HG02885 (cell line): ENCODE results near the gene SYT9.
"Not testable (repeated sequence)": the region's sequence is repeated elsewhere in the genome, so short reads cannot be mapped to it uniquely, and the experiment has no call there.

Experiments used
- ATAC-seq: cut with Tn5 transposase; IDR thresholded peaks from one replicate; pipeline ENCODE4 v1.9.1; 2021; ENCODE audit warnings: mild to moderate bottlenecking; ENCODE audit not compliant: unreplicated experiment, poor library complexity

SYT9 gene

GRCh38 chr11:7494086-7494745 lies 242.5 kb downstream of the SYT9 start:
- ATAC-seq = no peak

- ATAC-seq = peak; percentile 85
Measured at GRCh38 chr11:7495882-7496551, 244.3 kb downstream of the SYT9 start.

GRCh38 chr11:7498193-7498592 lies 246.5 kb downstream of the SYT9 start:
- no peak for ATAC-seq

GRCh38 chr11:7499081-7499480 lies 247.4 kb downstream of the SYT9 start:
- ATAC-seq = no peak

- no peak for ATAC-seq
Measured at GRCh38 chr11:7500251-7500650, 248.5 kb downstream of the SYT9 start.

GRCh38 chr11:7501251-7501650 lies 249.5 kb downstream of the SYT9 start:
- ATAC-seq = no peak

- ATAC-seq = peak; percentile 67
Measured at GRCh38 chr11:7501894-7502293, 250.2 kb downstream of the SYT9 start.

GRCh38 chr11:7506243-7506642 lies 254.5 kb downstream of the SYT9 start:
- no peak for ATAC-seq

GRCh38 chr11:7508087-7508486 lies 256.4 kb downstream of the SYT9 start:
- no peak for ATAC-seq

- ATAC-seq = no peak
Measured at GRCh38 chr11:7509966-7510365, 258.3 kb downstream of the SYT9 start.

GRCh38 chr11:7511401-7511800 lies 259.7 kb downstream of the SYT9 start:
- ATAC-seq = no peak

GRCh38 chr11:7512525-7513233 lies 261.0 kb downstream of the SYT9 start:
- ATAC-seq = peak; percentile 69

GRCh38 chr11:7513234-7514098 lies 261.8 kb downstream of the SYT9 start, which contains the start of gene PPFIBP2:
PPFIBP2 (plus strand) TSS chr11:7513999; CDS start chr11:7549476, 35,477 bp downstream.
- peak; percentile 77 for ATAC-seq

- ATAC-seq = peak; percentile 8
Measured at GRCh38 chr11:7514099-7514591, 262.4 kb downstream of the SYT9 start.

GRCh38 chr11:7515447-7515886 lies 263.8 kb downstream of the SYT9 start:
- no peak for ATAC-seq

- no peak for ATAC-seq
Measured at GRCh38 chr11:7516475-7516874, 264.8 kb downstream of the SYT9 start.

GRCh38 chr11:7517743-7518142 lies 266.0 kb downstream of the SYT9 start:
- not testable (repeated sequence) for ATAC-seq
